Dendritic cell treated with granulocyte-macrophage colony-stimulating factor and Interleukin-4, amounts not matched to agents 40 ng/mL and 50 ng/mL, for 4 days (primary cell): ENCODE results near the gene GCNT1.
"Not testable (repeated sequence)": the region's sequence is repeated elsewhere in the genome, so short reads cannot be mapped to it uniquely, and the experiment has no call there.

ENCODE experiments used
- H3K27ac Mint-ChIP-seq: one replicate; pipeline ENCODE4 v1.8.0; 2022; ENCODE audit warnings: mild to moderate bottlenecking, mixed read lengths
- H3K27me3 Mint-ChIP-seq: one replicate; pipeline ENCODE4 v1.8.0; 2022; ENCODE audit warnings: mild to moderate bottlenecking, mixed read lengths
- H3K36me3 Mint-ChIP-seq: one replicate; pipeline ENCODE4 v1.8.0; 2022; ENCODE audit warnings: low read depth, mixed read lengths
- H3K4me1 Mint-ChIP-seq: one replicate; pipeline ENCODE4 v1.8.0; 2022; ENCODE audit warnings: low read depth, mixed read lengths
- H3K4me3 Mint-ChIP-seq: one replicate; pipeline ENCODE4 v1.8.0; 2022; ENCODE audit warnings: mild to moderate bottlenecking, moderate library complexity, mixed read lengths
- H3K9me3 Mint-ChIP-seq: one replicate; pipeline ENCODE4 v1.8.0; 2022; ENCODE audit warnings: mixed read lengths
- intact Hi-C: fragments of 100-400 bp; cut with micrococcal nuclease; formaldehyde crosslinking; loops from one replicate; pipeline ENCODE4 v1.15.0; 2022

GCNT1 gene

GRCh38 chr9:76523617-76524200, 64.7 kb downstream of the GCNT1 start:
- H3K9me3 Mint-ChIP-seq, intact Hi-C loops, H3K27ac Mint-ChIP-seq, H3K27me3 Mint-ChIP-seq, H3K4me1 Mint-ChIP-seq, H3K4me3 Mint-ChIP-seq: not testable (repeated sequence)
- peaks cover 62% of the 10 kb centered on the region for H3K36me3 Mint-ChIP-seq

- H3K9me3 Mint-ChIP-seq: no peaks in the 10 kb centered on the region
- H3K27ac Mint-ChIP-seq: no peak overlapping the region
- intact Hi-C loops: no loop called here
- H3K4me1 Mint-ChIP-seq: peaks cover 11% of the 10 kb centered on the region
- H3K27me3 Mint-ChIP-seq: no peaks in the 10 kb centered on the region
- H3K4me3 Mint-ChIP-seq: no peak overlapping the region
- H3K36me3 Mint-ChIP-seq: peaks cover 58% of the 10 kb centered on the region
Measured at GRCh38 chr9:76525196-76525595, 66.2 kb downstream of the GCNT1 start.

- H3K4me3 Mint-ChIP-seq: no peak overlapping the region
- H3K4me1 Mint-ChIP-seq: peaks cover 15% of the 10 kb centered on the region
- no peak overlapping the region for H3K27ac Mint-ChIP-seq
- no peaks in the 10 kb centered on the region for H3K27me3 Mint-ChIP-seq
- peaks cover 54% of the 10 kb centered on the region for H3K36me3 Mint-ChIP-seq
- intact Hi-C loops: no loop called here
- no peaks in the 10 kb centered on the region for H3K9me3 Mint-ChIP-seq
Measured at GRCh38 chr9:76526026-76526425, 67.0 kb downstream of the GCNT1 start.

- peaks cover 18% of the 10 kb centered on the region for H3K4me1 Mint-ChIP-seq
- no peak overlapping the region for H3K4me3 Mint-ChIP-seq
- peaks cover 37% of the 10 kb centered on the region for H3K36me3 Mint-ChIP-seq
- intact Hi-C loops: no loop called here
- no peaks in the 10 kb centered on the region for H3K27me3 Mint-ChIP-seq
- no peaks in the 10 kb centered on the region for H3K9me3 Mint-ChIP-seq
- peak overlapping the region; percentile 13 for H3K27ac Mint-ChIP-seq
Measured at GRCh38 chr9:76528056-76528455, 69.1 kb downstream of the GCNT1 start.

GRCh38 chr9:76528642-76529190, 69.7 kb downstream of the GCNT1 start:
- Mint-ChIP-seq H3K36me3 (peaks cover 30% of the 10 kb centered on the region), H3K9me3 (no peaks in the 10 kb centered on the region), H3K4me3 (no peak overlapping the region), H3K27ac (no peak overlapping the region), H3K27me3 (no peaks in the 10 kb centered on the region), H3K4me1 (peaks cover 23% of the 10 kb centered on the region)
- intact Hi-C loops: no loop called here

GRCh38 chr9:76529653-76530052, 70.7 kb downstream of the GCNT1 start:
- peaks cover 23% of the 10 kb centered on the region for H3K4me1 Mint-ChIP-seq
- H3K4me3 Mint-ChIP-seq: no peak overlapping the region
- H3K27me3 Mint-ChIP-seq: no peaks in the 10 kb centered on the region
- peaks cover 21% of the 10 kb centered on the region for H3K36me3 Mint-ChIP-seq
- H3K27ac Mint-ChIP-seq: peak overlapping the region; percentile 73
- H3K9me3 Mint-ChIP-seq: no peaks in the 10 kb centered on the region
- intact Hi-C loops: no loop called here

GRCh38 chr9:76530458-76531110, 71.6 kb downstream of the GCNT1 start:
- Mint-ChIP-seq H3K36me3 (peaks cover 13% of the 10 kb centered on the region), H3K9me3 (no peaks in the 10 kb centered on the region), H3K4me3 (no peak overlapping the region), H3K27me3 (no peaks in the 10 kb centered on the region), H3K4me1 (peaks cover 23% of the 10 kb centered on the region), H3K27ac (peak overlapping the region; percentile 73)
- intact Hi-C loops: no loop called here

GRCh38 chr9:76531231-76531780, 72.3 kb downstream of the GCNT1 start:
- Mint-ChIP-seq H3K27ac (no peak overlapping the region), H3K27me3 (no peaks in the 10 kb centered on the region), H3K9me3 (no peaks in the 10 kb centered on the region), H3K4me1 (peaks cover 23% of the 10 kb centered on the region), H3K36me3 (peaks cover 13% of the 10 kb centered on the region), H3K4me3 (no peak overlapping the region)
- intact Hi-C loops: no loop called here

GRCh38 chr9:76532877-76533276, 73.9 kb downstream of the GCNT1 start:
- H3K4me1 Mint-ChIP-seq: peaks cover 23% of the 10 kb centered on the region
- intact Hi-C loops: not testable (repeated sequence)
- peak overlapping the region; percentile 45 for H3K27ac Mint-ChIP-seq

GRCh38 chr9:76534026-76534425, 75.0 kb downstream of the GCNT1 start:
- Mint-ChIP-seq H3K27ac (no peak overlapping the region), H3K4me3 (no peak overlapping the region), H3K36me3 (peaks cover under 1% of the 10 kb centered on the region), H3K27me3 (no peaks in the 10 kb centered on the region), H3K9me3 (no peaks in the 10 kb centered on the region), H3K4me1 (peaks cover 28% of the 10 kb centered on the region)
- intact Hi-C loops: no loop called here

More at GRCh38 chr9:76532877-76533276, 73.9 kb downstream of the GCNT1 start:
- H3K27me3 Mint-ChIP-seq, H3K9me3 Mint-ChIP-seq, H3K4me3 Mint-ChIP-seq: not testable (repeated sequence)
- peaks cover 12% of the 10 kb centered on the region for H3K36me3 Mint-ChIP-seq

- H3K27ac Mint-ChIP-seq: no peak overlapping the region
Measured at GRCh38 chr9:76537150-76537646, 78.2 kb downstream of the GCNT1 start.

GRCh38 chr9:76539180-76539579, 80.2 kb downstream of the GCNT1 start:
- Mint-ChIP-seq H3K36me3 (peaks cover 6% of the 10 kb centered on the region), H3K9me3 (no peaks in the 10 kb centered on the region), H3K27me3 (no peaks in the 10 kb centered on the region), H3K27ac (no peak overlapping the region), H3K4me1 (peaks cover 5% of the 10 kb centered on the region), H3K4me3 (no peak overlapping the region)
- intact Hi-C loops: no loop called here

More at GRCh38 chr9:76537150-76537646, 78.2 kb downstream of the GCNT1 start:
- no peaks in the 10 kb centered on the region for H3K9me3 Mint-ChIP-seq
- H3K4me1 Mint-ChIP-seq: peaks cover 13% of the 10 kb centered on the region
- H3K4me3 Mint-ChIP-seq: no peak overlapping the region
- intact Hi-C loops: no loop called here
- H3K27me3 Mint-ChIP-seq: no peaks in the 10 kb centered on the region
- H3K36me3 Mint-ChIP-seq: no peaks in the 10 kb centered on the region

GRCh38 chr9:76542360-76542759, 83.4 kb downstream of the GCNT1 start:
- peaks cover 18% of the 10 kb centered on the region for H3K4me1 Mint-ChIP-seq
- no peaks in the 10 kb centered on the region for H3K27me3 Mint-ChIP-seq
- H3K9me3 Mint-ChIP-seq: no peaks in the 10 kb centered on the region
- no peak overlapping the region for H3K27ac Mint-ChIP-seq
- no peak overlapping the region for H3K4me3 Mint-ChIP-seq
- intact Hi-C loops: no loop called here
- H3K36me3 Mint-ChIP-seq: peaks cover 6% of the 10 kb centered on the region

GRCh38 chr9:76545191-76545590, 86.2 kb downstream of the GCNT1 start:
- intact Hi-C loops: no loop called here
- H3K4me1 Mint-ChIP-seq: peaks cover 16% of the 10 kb centered on the region
- no peaks in the 10 kb centered on the region for H3K27me3 Mint-ChIP-seq
- no peaks in the 10 kb centered on the region for H3K9me3 Mint-ChIP-seq
- no peak overlapping the region for H3K4me3 Mint-ChIP-seq
- H3K27ac Mint-ChIP-seq: no peak overlapping the region
- peaks cover 16% of the 10 kb centered on the region for H3K36me3 Mint-ChIP-seq
